Fibroblast of lung (primary cell): Measurements from ENCODE around the gene DPH2. TPM values are rescaled to one million over a fixed set of nuclear protein-coding genes. Genes with fewer than 3 reads are reported as not detected.

Source experiments
- DNase-seq, 2 donors: peaks; one replicate each; pipeline versions ENCODE4 v3.0.0 to v3.0.0-alpha.2; 2010; ENCODE audit warnings: low read depth in 2 of 2
- H2AFZ ChIP-seq: 2 replicates; pipeline ENCODE4 v1.5.1; 2012; ENCODE audit warnings: low read length, control low read depth, inconsistent platforms
- H3K27ac ChIP-seq: 2 replicates; pipeline ENCODE4 v1.5.1; 2011; ENCODE audit warnings: low read length, control low read depth; ENCODE audit not compliant: insufficient read depth
- H3K27me3 ChIP-seq: 2 replicates; pipeline ENCODE4 v1.5.1; 2011; ENCODE audit warnings: mild to moderate bottlenecking, low read length; ENCODE audit not compliant: control insufficient read depth, insufficient read depth
- H3K36me3 ChIP-seq: 2 replicates; pipeline ENCODE4 v1.5.1; 2011; ENCODE audit warnings: low read length; ENCODE audit not compliant: control insufficient read depth, insufficient read depth
- H3K4me1 ChIP-seq: 2 replicates; pipeline ENCODE4 v1.5.1; 2011; ENCODE audit warnings: low read length; ENCODE audit not compliant: control insufficient read depth, insufficient read depth; ENCODE audit errors: extremely low read depth
- H3K4me2 ChIP-seq: 2 replicates; pipeline ENCODE4 v1.5.1; 2011; ENCODE audit warnings: low read length, control low read depth; ENCODE audit not compliant: insufficient read depth; ENCODE audit errors: extremely low read depth
- H3K4me3 ChIP-seq, 4 experiments: fragments of 200-600 bp in 1 of 4; sonication (generic) in 1 of 4; replicated peaks in 1 of 4; 2 replicates each; pipeline ENCODE4 v1.5.1; 2011 to 2016; ENCODE audit warnings: low read length in 4 of 4, low read depth in 3 of 4, mild to moderate bottlenecking in 3 of 4, control low read depth in 2 of 4, inconsistent platforms in 1 of 4, mixed read lengths in 1 of 4; ENCODE audit not compliant: insufficient read depth in 1 of 4; ENCODE audit errors: control extremely low read depth in 1 of 4
- H3K79me2 ChIP-seq: 2 replicates; pipeline ENCODE4 v1.5.1; 2012; ENCODE audit warnings: mild to moderate bottlenecking, low read length, inconsistent platforms; ENCODE audit not compliant: control insufficient read depth, insufficient read depth
- H3K9ac ChIP-seq: 2 replicates; pipeline ENCODE4 v1.5.1; 2011; ENCODE audit warnings: mild to moderate bottlenecking, low read length, control low read depth; ENCODE audit not compliant: insufficient read depth
- H3K9me3 ChIP-seq: 2 replicates; pipeline ENCODE4 v1.5.1; 2012; ENCODE audit warnings: low read depth, low read length; ENCODE audit not compliant: control insufficient read depth, insufficient read depth
- H4K20me1 ChIP-seq: 2 replicates; pipeline ENCODE4 v1.5.1; 2011; ENCODE audit warnings: low read length; ENCODE audit not compliant: control insufficient read depth, insufficient read depth; ENCODE audit errors: extremely low read depth
- CTCF ChIP-seq, 2 donors: IDR thresholded peaks in 1 of 2; conservative IDR thresholded peaks in 1 of 2; 1 replicate in 1 of 2; 2 replicates in 1 of 2; pipeline ENCODE4 v1.5.1; 2011 to 2012; ENCODE audit warnings: low read length in 2 of 2, control low read depth in 1 of 2, inconsistent platforms in 1 of 2, low read depth in 1 of 2, mild to moderate bottlenecking in 1 of 2
- EZH2 ChIP-seq: IDR thresholded peaks from 2 replicates; pipeline ENCODE4 v1.5.1; 2012; ENCODE audit warnings: low read length, control low read depth, mild to moderate bottlenecking; ENCODE audit errors: missing control alignments
- polyA plus RNA-seq, 2 donors: library from polyadenylated mRNA; depleted of rRNA in 1 of 2; stranded (reverse) in 1 of 2; unstranded in 1 of 2; fragments of >200 nt; gene quantifications; 2 replicates each; pipeline ENCODE4 v1.2.1, GENCODE V29; 2011 to 2012; ENCODE audit warnings: missing spikeins in 1 of 2
- total RNA-seq: library from RNA; depleted of rRNA; stranded (reverse); fragments of >200 nt; gene quantifications from 2 replicates; pipeline ENCODE4 v1.2.1, GENCODE V29; 2014

The DPH2 gene
- total and polyA plus RNA-seq, 2 donors (not counting 1 experiment from before 2014, with no cell fraction given) = 9.1 to 11.2 TPM

GRCh38 chr1:43979528-43980254 lies 9.9 kb downstream of the DPH2 start:
- H4K20me1 ChIP-seq = no peaks in the 10 kb centered on the region
- peaks cover 56% of the 10 kb centered on the region for H3K79me2 ChIP-seq

GRCh38 chr1:43980255-43981134 lies 10.7 kb downstream of the DPH2 start:
- Histone ChIP-seq H4K20me1 (no peaks in the 10 kb centered on the region), H3K36me3 (peaks cover 22% of the 10 kb centered on the region), H2AFZ (no peak overlapping the region), H3K9ac (peak overlapping the region; percentile 72), H3K4me2 (peak overlapping the region; percentile 90), H3K79me2 (peaks cover 49% of the 10 kb centered on the region), H3K27ac (peak overlapping the region; percentile 18), H3K4me3 (peak overlapping the region; percentile 34 to 74 (median 65)), H3K27me3 (no peaks in the 10 kb centered on the region), H3K9me3 (no peaks in the 10 kb centered on the region), H3K4me1 (peaks cover 10% of the 10 kb centered on the region)
- TF ChIP-seq EZH2 (no peak), CTCF (conservative IDR thresholded peaks at IDR 0.05 in 1 of 2, IDR thresholded peaks at IDR 0.05 in 1 of 2; ENCODE audit: low read depth in 1 of 2, low read length in 2 of 2) (no peak)
- DNase-seq = peak in 1 of 2 donors; percentile 57

More at GRCh38 chr1:43979528-43980254, 9.9 kb downstream of the DPH2 start:
- peak overlapping the region; percentile 18 for H3K27ac ChIP-seq
- TF ChIP-seq EZH2 (no peak), CTCF (conservative IDR thresholded peaks at IDR 0.05 in 1 of 2, IDR thresholded peaks at IDR 0.05 in 1 of 2; ENCODE audit: low read depth in 1 of 2, low read length in 2 of 2) (no peak)
- peak overlapping the region; percentile 90 for H3K4me2 ChIP-seq
- H3K4me3 ChIP-seq = peak overlapping the region; percentile 34 to 74 (median 65)
- H3K9me3 ChIP-seq = no peaks in the 10 kb centered on the region
- H3K9ac ChIP-seq = peak overlapping the region; percentile 72
- H3K27me3 ChIP-seq = no peaks in the 10 kb centered on the region
- peak overlapping the region; percentile 47 for H2AFZ ChIP-seq
- peaks cover 17% of the 10 kb centered on the region for H3K36me3 ChIP-seq
- peak; percentile 51 to 67 for DNase-seq
- peaks cover 10% of the 10 kb centered on the region for H3K4me1 ChIP-seq

- no peak overlapping the region for H3K4me3 ChIP-seq
- H4K20me1 ChIP-seq = no peaks in the 10 kb centered on the region
- peaks cover 43% of the 10 kb centered on the region for H3K79me2 ChIP-seq
- no peaks in the 10 kb centered on the region for H3K9me3 ChIP-seq
- no peak for TF ChIP-seq EZH2
- no peak for TF ChIP-seq CTCF (conservative IDR thresholded peaks at IDR 0.05 in 1 of 2, IDR thresholded peaks at IDR 0.05 in 1 of 2; ENCODE audit: low read depth in 1 of 2, low read length in 2 of 2)
- H3K4me2 ChIP-seq = no peak overlapping the region
- no peak overlapping the region for H3K9ac ChIP-seq
- H3K27me3 ChIP-seq = no peaks in the 10 kb centered on the region
- H3K36me3 ChIP-seq = peaks cover 25% of the 10 kb centered on the region
- no peak for DNase-seq
- H3K27ac ChIP-seq = no peak overlapping the region
- no peak overlapping the region for H2AFZ ChIP-seq
- peaks cover 10% of the 10 kb centered on the region for H3K4me1 ChIP-seq
These were observed 11.3 kb downstream of the DPH2 start for GRCh38 chr1:43981135-43981491.
